HG02973 (cell line): ENCODE results near the gene ZNF583.

Experiments used
- ATAC-seq: cut with Tn5 transposase; IDR thresholded peaks from one replicate; pipeline ENCODE4 v1.9.1; 2021; ENCODE audit warnings: moderate library complexity; ENCODE audit not compliant: unreplicated experiment

The ZNF583 gene

GRCh38 chr19:56403764-56404704 lies at the start of gene ZNF583:
Gene ZNF583 (plus strand): TSS chr19:56404332. CDS start chr19:56407115, 2,783 bp downstream.
- peak; percentile 73 for ATAC-seq

- ATAC-seq = no peak
Measured at GRCh38 chr19:56355517-56355916, 48.6 kb upstream of the ZNF583 start.

DNA sequence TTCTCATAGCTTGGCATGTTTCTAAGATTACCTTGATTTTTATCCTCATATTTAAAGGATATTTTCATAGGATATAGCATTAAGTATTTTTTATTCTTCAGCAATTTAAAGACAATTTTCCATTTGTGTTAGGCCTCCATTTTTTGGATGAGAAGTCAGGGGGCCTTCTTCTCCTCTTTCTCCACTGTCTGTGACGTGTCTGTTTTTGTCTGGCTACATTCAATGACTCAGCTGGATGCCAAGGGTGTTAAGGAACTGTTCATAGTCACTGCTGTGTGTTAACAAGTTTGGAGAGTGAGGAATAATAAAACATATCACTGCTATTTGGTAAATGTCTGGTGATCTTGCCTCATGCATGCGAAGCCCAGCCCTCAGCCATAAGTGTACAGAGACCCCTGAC lies 47.2 kb upstream of the ZNF583 start:
- no peak for ATAC-seq

DNA sequence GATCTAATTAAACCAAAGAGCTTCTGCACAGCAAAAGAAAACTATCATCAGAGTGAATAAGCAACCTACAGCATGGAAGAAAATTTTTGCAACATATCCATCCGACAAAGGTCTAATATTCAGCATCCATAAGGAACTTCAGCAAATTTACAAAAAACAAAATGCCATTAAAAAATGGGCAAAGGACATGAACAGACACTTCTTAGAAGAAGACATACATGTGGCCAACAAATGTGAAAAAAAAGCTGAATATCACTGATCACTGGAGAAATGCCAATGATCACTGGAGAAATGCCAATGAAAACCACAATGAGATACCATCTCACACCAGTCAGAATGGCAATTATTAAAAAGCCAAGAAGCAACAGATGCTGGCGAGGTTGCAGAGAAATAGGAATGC lies 43.3 kb upstream of the ZNF583 start:
- ATAC-seq = no peak

- ATAC-seq = no peak
Measured at GRCh38 chr19:56367829-56368711, 36.1 kb upstream of the ZNF583 start.

DNA sequence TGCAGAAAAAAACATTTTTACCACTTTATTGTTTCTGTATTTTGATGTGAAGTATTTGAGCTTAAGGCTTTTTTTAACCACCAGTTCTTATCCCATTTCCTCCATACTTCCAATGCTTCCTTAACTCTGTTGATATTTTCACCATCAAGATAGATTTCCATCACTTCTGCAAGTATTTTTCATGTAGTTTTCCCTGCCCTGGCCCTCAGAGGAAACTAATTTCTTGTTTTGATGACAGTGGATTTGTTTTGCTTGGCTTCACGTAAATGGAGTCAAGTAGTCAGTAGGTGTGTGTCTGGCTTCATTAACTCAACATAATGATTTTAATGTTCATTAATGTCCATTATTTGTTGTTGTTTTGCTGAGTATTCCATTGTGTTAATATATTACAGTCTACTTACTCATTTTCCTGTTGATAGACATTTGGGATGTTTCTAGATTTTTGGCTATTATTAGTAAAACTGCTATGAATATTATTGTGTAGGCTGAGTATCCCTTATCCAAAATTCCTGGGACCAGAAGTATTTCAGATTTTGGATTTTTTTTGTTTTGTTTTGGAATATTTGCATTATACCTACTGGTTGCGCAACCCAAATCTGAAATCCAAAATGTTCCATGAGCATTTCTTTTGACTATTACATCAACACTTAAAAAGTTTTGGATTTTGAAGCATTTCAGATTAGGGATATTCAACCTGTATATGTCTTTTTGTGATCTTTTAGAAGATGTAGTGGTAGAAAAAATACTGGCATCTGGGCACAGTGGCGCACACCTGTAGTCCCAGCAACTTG lies 34.1 kb upstream of the ZNF583 start:
- ATAC-seq = no peak

GRCh38 chr19:56372281-56372680 lies 31.9 kb upstream of the ZNF583 start:
- no peak for ATAC-seq

DNA sequence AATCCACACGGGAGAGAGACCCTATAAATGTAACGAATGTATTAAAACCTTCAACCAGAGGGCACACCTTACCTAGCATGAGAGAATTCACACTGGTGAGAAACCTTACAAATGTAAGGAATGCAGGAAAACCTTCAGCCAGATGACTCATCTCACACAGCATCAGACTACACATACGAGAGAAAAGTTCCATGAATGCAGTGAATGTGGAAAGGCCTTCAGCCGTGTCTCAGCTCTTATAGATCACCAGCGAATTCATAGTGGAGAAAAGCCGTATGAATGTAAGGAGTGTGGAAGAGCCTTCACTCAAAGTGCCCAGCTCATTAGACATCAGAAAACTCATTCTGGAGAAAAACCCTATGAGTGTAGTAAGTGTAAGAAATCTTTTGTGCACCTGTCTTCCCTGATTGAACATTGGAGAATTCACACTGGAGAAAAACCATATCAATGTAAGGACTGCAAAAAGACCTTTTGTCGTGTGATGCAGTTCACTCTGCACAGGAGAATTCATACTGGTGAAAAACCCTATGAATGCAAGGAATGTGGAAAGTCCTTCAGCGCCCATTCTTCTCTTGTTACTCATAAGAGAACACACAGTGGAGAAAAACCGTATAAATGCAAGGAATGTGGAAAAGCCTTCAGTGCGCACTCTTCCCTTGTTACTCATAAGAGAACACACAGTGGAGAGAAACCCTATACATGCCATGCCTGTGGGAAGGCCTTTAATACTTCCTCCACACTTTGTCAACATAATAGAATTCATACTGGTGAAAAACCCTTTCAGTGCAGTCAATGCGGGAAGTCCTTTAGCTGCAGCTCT lies 26.8 kb upstream of the ZNF583 start:
- no peak for ATAC-seq

GRCh38 chr19:56383826-56384605 lies 20.1 kb upstream of the ZNF583 start:
- ATAC-seq = no peak

DNA sequence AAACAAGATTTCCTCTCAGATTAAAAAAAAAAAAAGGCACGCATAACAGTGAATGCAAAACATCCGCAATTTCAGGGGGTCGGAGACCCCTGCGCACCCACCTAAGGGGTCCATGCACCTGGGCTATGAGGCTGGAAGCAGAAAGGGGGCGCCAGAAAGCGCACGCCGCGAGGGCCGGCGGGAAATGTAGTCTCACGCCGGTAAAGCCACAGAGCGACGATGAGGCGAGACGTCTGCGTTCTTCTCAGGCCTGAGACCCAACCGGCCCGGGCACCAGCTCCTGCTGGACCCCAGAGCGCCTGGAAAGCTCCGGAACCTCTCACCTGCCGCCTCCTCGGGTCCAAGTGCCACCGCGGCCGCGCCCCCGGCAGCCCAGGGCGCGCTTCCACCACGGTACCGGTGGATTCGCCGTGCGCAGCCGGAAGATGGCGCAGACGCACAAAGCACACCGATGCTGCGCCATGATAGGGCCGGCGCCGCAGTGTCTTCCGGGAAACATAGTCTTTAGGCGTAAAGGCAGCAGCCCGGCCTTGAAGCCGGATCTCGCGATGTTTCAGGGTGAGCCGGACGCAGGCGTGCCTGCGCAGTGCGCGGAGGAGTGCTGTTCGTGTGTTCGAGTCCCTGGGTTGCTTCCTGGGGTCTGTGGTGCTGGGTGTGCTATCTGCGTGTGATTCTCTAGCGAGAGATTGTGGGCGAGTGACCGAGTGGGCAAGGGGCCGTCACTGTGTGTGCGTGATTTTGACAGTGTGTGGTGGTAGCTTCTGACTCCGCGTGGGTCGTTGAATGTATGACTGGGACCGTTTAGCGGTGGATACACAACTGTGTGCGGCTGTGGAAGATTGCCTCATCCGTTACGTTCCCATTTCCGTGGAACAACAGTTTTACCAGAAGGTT lies 10.8 kb upstream of the ZNF583 start, which contains the start of gene ZNF582:
Gene ZNF582 (minus strand): TSS at position 416 of the 894 bp plus-strand sequence. CDS start 1,782 bp downstream, outside the sequence.
- peak; percentile 86 for ATAC-seq

DNA sequence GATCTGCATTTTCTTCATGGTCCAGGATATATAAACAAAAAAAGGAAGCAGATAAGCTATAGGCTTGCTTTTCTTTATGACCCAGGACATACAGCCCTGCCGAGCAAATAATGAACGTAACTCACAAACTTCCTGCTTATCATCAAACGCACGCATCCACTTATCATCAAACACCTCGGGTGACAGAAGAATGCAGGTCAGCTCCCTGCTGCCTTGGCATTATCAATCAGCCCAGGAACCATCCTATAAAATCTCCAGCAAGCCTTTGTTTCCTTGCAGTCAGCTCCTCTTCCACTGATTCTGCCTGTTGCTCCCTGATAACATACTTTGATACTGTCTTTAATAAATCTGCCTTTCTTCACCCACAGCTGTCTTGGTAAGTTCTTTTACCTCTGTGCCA lies 5.3 kb upstream of the ZNF583 start:
- ATAC-seq = no peak

DNA sequence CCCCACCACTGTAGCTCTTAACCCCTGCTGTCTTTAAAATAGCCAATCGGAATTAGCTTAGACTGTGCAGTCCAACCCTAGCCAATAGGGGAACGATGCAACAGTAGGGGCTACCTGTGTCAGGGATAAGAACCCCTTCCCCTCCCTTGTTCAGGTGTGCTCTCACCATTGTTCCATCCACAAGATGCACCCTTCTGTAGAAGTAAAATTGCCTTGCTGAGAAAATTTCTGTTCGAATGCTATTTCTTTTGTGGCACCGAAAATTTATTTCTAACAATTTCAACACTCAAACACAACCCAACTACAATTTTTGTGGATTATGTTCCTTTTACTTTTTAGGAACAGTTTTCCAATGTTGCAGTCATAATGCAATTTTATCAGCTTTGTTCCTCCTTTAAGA lies 3.6 kb upstream of the ZNF583 start:
- no peak for ATAC-seq

GRCh38 chr19:56403261-56403660 lies 871 bp upstream of the ZNF583 start:
- ATAC-seq = no peak

- no peak for ATAC-seq
Measured at GRCh38 chr19:56404705-56405056, 549 bp downstream of the ZNF583 start.

DNA sequence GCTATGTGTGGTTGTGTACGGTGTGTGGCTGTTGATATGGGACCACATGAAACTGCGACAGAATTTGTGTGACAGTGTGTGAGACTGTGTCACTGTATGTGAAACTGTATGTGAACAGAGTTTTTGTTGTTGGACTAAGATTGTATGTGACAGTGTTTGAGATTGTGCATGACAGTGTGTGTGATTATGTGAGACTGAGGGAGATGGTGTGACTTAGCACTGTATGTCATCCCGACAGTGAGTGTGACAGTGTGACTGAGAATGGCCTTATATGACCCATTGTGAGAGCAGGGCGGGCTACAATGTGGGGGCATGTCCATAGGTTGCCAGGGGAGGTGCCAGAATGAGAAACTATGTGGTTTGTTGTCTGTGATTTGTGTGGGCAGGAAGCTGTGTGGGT lies 930 bp downstream of the ZNF583 start:
- no peak for ATAC-seq

GRCh38 chr19:56423276-56423984 lies 19.3 kb downstream of the ZNF583 start:
- no peak for ATAC-seq

DNA sequence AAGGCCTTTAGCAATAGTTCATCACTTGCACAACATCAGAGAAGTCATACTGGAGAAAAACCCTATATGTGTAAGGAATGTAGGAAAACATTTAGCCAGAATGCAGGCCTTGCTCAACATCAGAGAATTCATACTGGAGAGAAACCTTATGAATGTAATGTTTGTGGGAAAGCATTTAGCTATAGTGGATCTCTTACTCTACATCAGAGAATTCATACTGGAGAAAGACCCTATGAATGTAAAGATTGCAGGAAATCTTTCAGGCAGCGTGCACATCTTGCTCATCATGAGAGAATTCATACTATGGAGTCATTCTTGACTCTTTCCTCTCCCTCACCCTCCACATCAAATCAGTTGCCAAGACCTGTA lies 19.8 kb downstream of the ZNF583 start:
- no peak for ATAC-seq
